SU-DHL-6 (cell line): ENCODE measurements around the gene DMGDH.

Source experiments
- EZH2phosphoT487 ChIP-seq: fragments of 200-600 bp; sonication (generic), shearing (Covaris generic); conservative IDR thresholded peaks from 2 replicates; pipeline ENCODE4 v1.6.1; 2018; ENCODE audit warnings: mild to moderate bottlenecking, antibody characterized with exemption, low read length, moderate library complexity, mixed read lengths
- TF ChIP-seq, protein P1 (sequence below): fragments of 200-600 bp; sonication (generic); IDR thresholded peaks from one replicate; pipeline ENCODE4 v1.5.1; 2017; ENCODE audit warnings: antibody characterized with exemption, mild to moderate bottlenecking, low read length, moderate library complexity; ENCODE audit not compliant: insufficient read depth, poor library complexity, severe bottlenecking

DNA sequence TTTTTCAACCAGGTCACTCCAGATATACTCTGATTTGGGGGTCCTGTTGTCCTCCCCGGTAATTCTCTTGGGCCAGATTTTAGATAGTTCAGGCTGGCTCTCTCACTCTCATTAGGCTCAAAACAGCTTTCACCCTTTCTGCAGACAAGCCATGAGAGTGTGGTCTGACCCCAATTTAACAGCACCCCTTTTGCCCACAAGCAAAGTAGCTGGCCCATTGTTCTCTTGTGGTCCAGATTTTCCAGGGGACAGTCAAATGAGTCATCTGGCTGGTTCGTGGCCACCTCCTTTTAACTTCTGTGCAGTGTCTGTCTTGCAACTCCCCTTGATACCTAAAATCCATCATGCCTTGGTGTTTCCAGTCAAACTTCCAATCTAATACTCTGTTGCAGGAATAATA is 16.6 kb upstream of the DMGDH start:
- TF ChIP-seq, protein P1, sequence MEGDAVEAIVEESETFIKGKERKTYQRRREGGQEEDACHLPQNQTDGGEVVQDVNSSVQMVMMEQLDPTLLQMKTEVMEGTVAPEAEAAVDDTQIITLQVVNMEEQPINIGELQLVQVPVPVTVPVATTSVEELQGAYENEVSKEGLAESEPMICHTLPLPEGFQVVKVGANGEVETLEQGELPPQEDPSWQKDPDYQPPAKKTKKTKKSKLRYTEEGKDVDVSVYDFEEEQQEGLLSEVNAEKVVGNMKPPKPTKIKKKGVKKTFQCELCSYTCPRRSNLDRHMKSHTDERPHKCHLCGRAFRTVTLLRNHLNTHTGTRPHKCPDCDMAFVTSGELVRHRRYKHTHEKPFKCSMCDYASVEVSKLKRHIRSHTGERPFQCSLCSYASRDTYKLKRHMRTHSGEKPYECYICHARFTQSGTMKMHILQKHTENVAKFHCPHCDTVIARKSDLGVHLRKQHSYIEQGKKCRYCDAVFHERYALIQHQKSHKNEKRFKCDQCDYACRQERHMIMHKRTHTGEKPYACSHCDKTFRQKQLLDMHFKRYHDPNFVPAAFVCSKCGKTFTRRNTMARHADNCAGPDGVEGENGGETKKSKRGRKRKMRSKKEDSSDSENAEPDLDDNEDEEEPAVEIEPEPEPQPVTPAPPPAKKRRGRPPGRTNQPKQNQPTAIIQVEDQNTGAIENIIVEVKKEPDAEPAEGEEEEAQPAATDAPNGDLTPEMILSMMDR = no peak
- no peak for TF ChIP-seq EZH2phosphoT487
